Neural crest cell (in vitro differentiated cells): ENCODE measurements around the gene TCF20. TPM values are rescaled to one million over a fixed set of nuclear protein-coding genes. Genes with fewer than 3 reads are reported as not detected.

Source experiments
- DNase-seq: peaks from one replicate; pipeline ENCODE4 v3.0.0; 2021; ENCODE audit warnings: low read depth, mixed read lengths, low spot score
- H3K27ac Mint-ChIP-seq: one replicate; pipeline ENCODE4 v1.8.0; 2021; ENCODE audit warnings: mild to moderate bottlenecking, mixed read lengths; ENCODE audit not compliant: unreplicated experiment
- H3K27me3 Mint-ChIP-seq: 2 replicates; pipeline ENCODE4 v1.8.0; 2021; ENCODE audit warnings: low read depth, mild to moderate bottlenecking, mixed read lengths
- H3K36me3 Mint-ChIP-seq: 2 replicates; pipeline ENCODE4 v1.8.0; 2021; ENCODE audit warnings: low read depth, mild to moderate bottlenecking, mixed read lengths
- H3K4me1 Mint-ChIP-seq: 2 replicates; pipeline ENCODE4 v1.8.0; 2021; ENCODE audit warnings: mixed read lengths
- H3K4me3 Mint-ChIP-seq: one replicate; pipeline ENCODE4 v1.8.0; 2021; ENCODE audit warnings: mild to moderate bottlenecking, mixed read lengths
- H3K9me3 Mint-ChIP-seq: 2 replicates; pipeline ENCODE4 v1.8.0; 2021; ENCODE audit warnings: mixed read lengths
- total RNA-seq: library from RNA; stranded (reverse); gene quantifications from 2 replicates; pipeline ENCODE4 v1.2.1, GENCODE V29; 2021
- TF ChIP-seq, protein P1 (sequence below): fragments of 200-600 bp; sonication (generic); conservative IDR thresholded peaks from 2 replicates; pipeline ENCODE4 v1.5.0; 2021; ENCODE audit warnings: antibody characterized with exemption, mild to moderate bottlenecking

TCF20 gene
- total RNA-seq, 1 donor from 2014 or later = 67.5 TPM

- Mint-ChIP-seq H3K36me3 (no peaks in the 10 kb centered on the region), H3K9me3 (no peaks in the 10 kb centered on the region), H3K4me3 (peak overlapping the region; percentile 76), H3K27me3 (peaks cover 3% of the 10 kb centered on the region), H3K4me1 (peaks cover 37% of the 10 kb centered on the region), H3K27ac (no peak overlapping the region)
- no peak for DNase-seq
- TF ChIP-seq, protein P1, sequence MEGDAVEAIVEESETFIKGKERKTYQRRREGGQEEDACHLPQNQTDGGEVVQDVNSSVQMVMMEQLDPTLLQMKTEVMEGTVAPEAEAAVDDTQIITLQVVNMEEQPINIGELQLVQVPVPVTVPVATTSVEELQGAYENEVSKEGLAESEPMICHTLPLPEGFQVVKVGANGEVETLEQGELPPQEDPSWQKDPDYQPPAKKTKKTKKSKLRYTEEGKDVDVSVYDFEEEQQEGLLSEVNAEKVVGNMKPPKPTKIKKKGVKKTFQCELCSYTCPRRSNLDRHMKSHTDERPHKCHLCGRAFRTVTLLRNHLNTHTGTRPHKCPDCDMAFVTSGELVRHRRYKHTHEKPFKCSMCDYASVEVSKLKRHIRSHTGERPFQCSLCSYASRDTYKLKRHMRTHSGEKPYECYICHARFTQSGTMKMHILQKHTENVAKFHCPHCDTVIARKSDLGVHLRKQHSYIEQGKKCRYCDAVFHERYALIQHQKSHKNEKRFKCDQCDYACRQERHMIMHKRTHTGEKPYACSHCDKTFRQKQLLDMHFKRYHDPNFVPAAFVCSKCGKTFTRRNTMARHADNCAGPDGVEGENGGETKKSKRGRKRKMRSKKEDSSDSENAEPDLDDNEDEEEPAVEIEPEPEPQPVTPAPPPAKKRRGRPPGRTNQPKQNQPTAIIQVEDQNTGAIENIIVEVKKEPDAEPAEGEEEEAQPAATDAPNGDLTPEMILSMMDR = no peak
Observed at GRCh38 chr22:42270176-42270509, 310 bp downstream of the TCF20 start.

- Mint-ChIP-seq H3K4me3 (peak overlapping the region; percentile 88), H3K36me3 (no peaks in the 10 kb centered on the region), H3K27ac (no peak overlapping the region), H3K27me3 (peaks cover 3% of the 10 kb centered on the region), H3K9me3 (no peaks in the 10 kb centered on the region), H3K4me1 (peaks cover 36% of the 10 kb centered on the region)
- TF ChIP-seq, protein P1 = peak; percentile 32
- peak; percentile 40 for DNase-seq
Observed at GRCh38 chr22:42269432-42270175, 849 bp downstream of the TCF20 start.

DNA sequence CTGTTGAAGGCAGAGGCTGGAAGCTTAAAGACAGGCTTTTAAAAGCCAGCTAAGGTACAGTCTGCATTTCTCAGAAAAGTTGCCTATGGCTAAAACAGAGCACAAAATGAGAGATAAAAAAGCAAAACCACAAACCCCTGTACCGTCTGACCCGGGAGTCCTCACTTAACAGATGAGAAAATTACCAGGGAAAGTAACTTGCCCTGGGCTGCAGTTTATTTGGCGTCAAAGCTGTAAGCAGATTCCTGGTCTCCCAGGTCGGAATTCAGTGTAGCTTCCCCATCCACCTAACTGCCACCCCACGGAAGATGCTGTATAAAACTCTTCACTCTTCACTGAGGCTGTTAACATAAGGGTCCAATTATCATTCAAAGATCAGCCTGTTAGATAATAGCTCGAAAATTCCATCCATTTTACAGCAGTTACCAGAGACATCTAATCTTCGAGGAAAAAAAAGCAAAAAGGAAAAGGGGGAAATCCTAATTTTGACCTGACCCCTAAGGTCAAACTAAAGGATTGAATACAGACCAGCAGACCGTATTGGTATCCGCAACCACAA, 1.5 kb downstream of the TCF20 start:
- TF ChIP-seq, protein P1 = no peak
- H3K36me3 Mint-ChIP-seq = no peaks in the 10 kb centered on the region
- H3K27me3 Mint-ChIP-seq = peaks cover 3% of the 10 kb centered on the region
- peak overlapping the region; percentile 88 for H3K4me3 Mint-ChIP-seq
- DNase-seq = no peak
- H3K4me1 Mint-ChIP-seq = peaks cover 36% of the 10 kb centered on the region
- no peak overlapping the region for H3K27ac Mint-ChIP-seq
- H3K9me3 Mint-ChIP-seq = no peaks in the 10 kb centered on the region

DNA sequence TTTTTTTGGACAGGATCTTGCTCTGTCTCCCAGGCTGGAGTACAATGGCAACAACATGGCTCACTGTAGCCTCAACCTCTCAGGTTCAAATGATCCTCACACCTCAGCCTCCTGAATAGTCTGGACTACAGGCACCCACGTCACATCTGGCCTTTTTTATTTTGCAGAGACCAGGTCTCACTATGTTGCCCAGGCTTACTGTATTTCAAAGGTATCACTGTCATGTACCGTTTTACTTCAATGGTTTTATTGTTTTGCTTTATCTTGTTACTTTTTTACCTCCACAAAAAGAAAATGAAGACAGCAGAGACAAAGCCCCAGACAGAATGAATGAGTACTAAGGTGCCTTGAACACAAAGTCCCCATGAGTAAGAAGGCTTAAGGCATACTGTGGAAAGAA, 5.1 kb downstream of the TCF20 start:
- no peaks in the 10 kb centered on the region for H3K9me3 Mint-ChIP-seq
- H3K4me3 Mint-ChIP-seq = no peak overlapping the region
- H3K27ac Mint-ChIP-seq = no peak overlapping the region
- H3K36me3 Mint-ChIP-seq = no peaks in the 10 kb centered on the region
- no peaks in the 10 kb centered on the region for H3K27me3 Mint-ChIP-seq
- H3K4me1 Mint-ChIP-seq = peaks cover 30% of the 10 kb centered on the region
- TF ChIP-seq, protein P1 = no peak
- DNase-seq = no peak

GRCh38 chr22:42263944-42264343, 6.5 kb downstream of the TCF20 start:
- TF ChIP-seq, protein P1 = no peak
- Mint-ChIP-seq H3K36me3 (no peaks in the 10 kb centered on the region), H3K4me1 (peaks cover 37% of the 10 kb centered on the region), H3K27ac (no peak overlapping the region), H3K4me3 (peak overlapping the region; percentile 58), H3K9me3 (no peaks in the 10 kb centered on the region), H3K27me3 (no peaks in the 10 kb centered on the region)
- no peak for DNase-seq
